K562 (cell line): ENCODE data around the gene IRF2. TPM values are rescaled to one million over a fixed set of nuclear protein-coding genes. Genes with fewer than 3 reads are reported as not detected.
A peak's percentile ranks its signal among the peaks of the same experiment; 100 is the strongest.

Experiments used
- ATAC-seq: fragments of 200-7000 bp; cut with Tn5 transposase; 3 replicates; pipeline ENCODE4 v1.9.1; 2020; ENCODE audit warnings: moderate library complexity
- BruUV-seq: library from RNA; stranded (reverse); fragments of 400-500 nt; replicated peaks from 2 replicates; lab custom pipeline; 2021; lab: Mats Ljungman, UMichigan
- CTCF ChIA-PET: fragments of 300-600 bp; formaldehyde crosslinking; extraction: SDS; loops from one replicate; lab custom pipeline; 2021; ENCODE audit warnings: low intra/inter-chr PET ratio; lab: Yijun Ruan, JAX
- POLR2A ChIA-PET: fragments of 300-600, 350-650 bp; sonication (Branson Sonifier 250); formaldehyde crosslinking; extraction: SDS; loops from one replicate; lab custom pipeline; 2021; ENCODE audit warnings: antibody characterized with exemption, inconsistent platforms; lab: Yijun Ruan, JAX
- DNase-seq, 4 experiments: peaks; one replicate each; pipeline versions ENCODE4 v3.0.0 to v3.0.0-alpha.2; 2011 to 2018; ENCODE audit warnings: low spot score in 3 of 4, mixed read lengths in 3 of 4; ENCODE audit errors: extremely low read depth in 1 of 4
- FAIRE-seq: peaks from 2 replicates; lab custom pipeline; 2011; peaks lifted over from hg19 to GRCh38; lab: Jason Lieb, UNC
- H2AFZ ChIP-seq: 2 replicates; pipeline ENCODE4 v1.6.0; 2011; ENCODE audit warnings: low read depth, low read length, control low read depth, inconsistent platforms
- H3K27ac ChIP-seq: fragments of 200-600 bp; 3 replicates; pipeline ENCODE4 v1.8.0; 2011; ENCODE audit warnings: low read depth, mild to moderate bottlenecking, control low read depth, inconsistent platforms, low read length, moderate library complexity, mixed read lengths; ENCODE audit errors: extremely low read depth
- H3K27me3 ChIP-seq, 2 experiments: fragments of 300-600 bp in 1 of 2; 2 replicates in 1 of 2; 3 replicates in 1 of 2; pipeline versions ENCODE4 v1.6.0 to v1.8.0; 2011; ENCODE audit warnings: inconsistent platforms in 2 of 2, low read length in 2 of 2, mild to moderate bottlenecking in 1 of 2, mixed read lengths in 1 of 2, moderate library complexity in 1 of 2; ENCODE audit not compliant: control insufficient read depth in 2 of 2, insufficient read depth in 2 of 2
- H3K36me3 ChIP-seq: fragments of 300-600 bp; 3 replicates; pipeline ENCODE4 v1.8.0; 2011; ENCODE audit warnings: mild to moderate bottlenecking, low read length, inconsistent platforms; ENCODE audit not compliant: control insufficient read depth, insufficient read depth
- H3K4me1 ChIP-seq, 2 experiments: fragments of 200-600 bp in 1 of 2; replicated peaks in 1 of 2; 2 replicates in 1 of 2; 3 replicates in 1 of 2; pipeline versions ENCODE4 v1.5.1 to v1.8.0; 2011; ENCODE audit warnings: inconsistent platforms in 2 of 2, low read length in 2 of 2, mild to moderate bottlenecking in 1 of 2, mixed read lengths in 1 of 2, moderate library complexity in 1 of 2; ENCODE audit not compliant: control insufficient read depth in 2 of 2, insufficient read depth in 2 of 2
- H3K4me2 ChIP-seq: 2 replicates; pipeline ENCODE4 v1.6.1; 2011; ENCODE audit warnings: low read length, control low read depth, inconsistent platforms, mixed read lengths; ENCODE audit not compliant: insufficient read depth
- H3K4me3 ChIP-seq: fragments of 200-600 bp; sonication (generic), shearing (Covaris generic); 2 replicates; pipeline ENCODE4 v1.5.1; 2016; ENCODE audit warnings: control low read depth, inconsistent platforms
- H3K79me2 ChIP-seq: fragments of 200-600 bp; 3 replicates; pipeline ENCODE4 v1.8.0; 2011; ENCODE audit warnings: low read length, inconsistent platforms; ENCODE audit not compliant: control insufficient read depth, insufficient read depth
- H3K9ac ChIP-seq, 2 experiments: 2 replicates each; pipeline versions ENCODE4 v1.6.0 to v1.6.1; 2011; ENCODE audit warnings: low read depth in 2 of 2, low read length in 2 of 2, control low read depth in 1 of 2, inconsistent platforms in 1 of 2, mild to moderate bottlenecking in 1 of 2, mixed read lengths in 1 of 2; ENCODE audit not compliant: insufficient read depth in 1 of 2
- H3K9me1 ChIP-seq: one replicate; pipeline ENCODE4 v1.6.0; 2011; ENCODE audit warnings: inconsistent platforms, mild to moderate bottlenecking, low read length, moderate library complexity; ENCODE audit not compliant: control insufficient read depth, insufficient read depth
- H3K9me3 ChIP-seq: replicated peaks from 2 replicates; pipeline ENCODE4 v1.5.1; 2011; ENCODE audit warnings: low read depth, low read length, inconsistent platforms; ENCODE audit not compliant: control insufficient read depth, insufficient read depth
- H4K20me1 ChIP-seq: replicated peaks from 2 replicates; pipeline ENCODE4 v1.6.1; 2011; ENCODE audit warnings: low read length, inconsistent platforms, mixed read lengths; ENCODE audit not compliant: control insufficient read depth, insufficient read depth
- NCOA4 ChIP-seq: fragments of 450-650 bp; IDR thresholded peaks from 2 replicates; pipeline ENCODE4 v1.6.1; 2018; ENCODE audit warnings: mild to moderate bottlenecking; ENCODE audit not compliant: partially characterized antibody
- NFE2 ChIP-seq: IDR thresholded peaks from 2 replicates; pipeline ENCODE4 v1.6.1; 2014; ENCODE audit warnings: antibody characterized with exemption, low read depth
- RFX5 ChIP-seq: IDR thresholded peaks from 2 replicates; pipeline ENCODE4 v1.6.1; 2011; ENCODE audit warnings: low read depth, mild to moderate bottlenecking, improper control_type of control experiment, low read length
- SLC30A9 ChIP-seq: fragments of 250-450 bp; sonication (Bioruptor Pico); IDR thresholded peaks from 2 replicates; pipeline ENCODE4 v1.8.0; 2022; ENCODE audit warnings: mild to moderate bottlenecking, moderate library complexity
- TAL1 ChIP-seq: fragments of 450-650 bp; IDR thresholded peaks from 2 replicates; pipeline ENCODE4 v1.6.1; 2016; ENCODE audit warnings: mild to moderate bottlenecking
- ZNF121 ChIP-seq: sonication (generic); formaldehyde crosslinking; conservative IDR thresholded peaks from 2 replicates; pipeline ENCODE4 v1.8.0; 2022; ENCODE audit warnings: missing genetic modification reagents
- WGBS: fragments of 100-300 bp; shearing (Covaris generic); methylation state at CpG from one replicate; pipeline ENCODE4 v1.1.6; 2016; ENCODE audit warnings: low coverage, mixed read lengths; ENCODE audit not compliant: insufficient coverage; ENCODE audit errors: missing lambda C conversion rate; 5-methylcytosine and 5-hydroxymethylcytosine counted together
- in situ Hi-C: fragments of 300-500 bp; cut with MboI; formaldehyde crosslinking; loops from 4 replicates; pipeline ENCODE4 v1.15.0; 2018; ENCODE audit warnings: inconsistent platforms, mixed read lengths
- intact Hi-C: fragments of 100-400 bp; cut with micrococcal nuclease; formaldehyde crosslinking; loops from 2 replicates; pipeline ENCODE4 v1.14.2; 2022
- polyA plus RNA-seq, 8 experiments: library from polyadenylated mRNA; depleted of rRNA in 4 of 8; stranded (reverse) in 5 of 8; unstranded in 3 of 8; fragments of >200 nt; fragmentation: Nextera tagmentation in 2 of 8; fragmentation: Illumina TruSeq in 1 of 8; extraction: Ambion mirVana in 2 of 8; extraction: Trizol in 1 of 8; gene quantifications; 2 replicates each; pipeline versions ENCODE4 v1.2.1 to v1.2.3, GENCODE V29; 2011 to 2014; ENCODE audit warnings: inconsistent platforms in 1 of 8, missing spikeins in 1 of 8
- total RNA-seq, 7 experiments: library from RNA; depleted of rRNA in 6 of 7; stranded (reverse); fragments of >200 nt in 6 of 7; fragmentation: Illumina TruSeq in 2 of 7; extraction: Trizol in 2 of 7; gene quantifications; 2 replicates each; pipeline versions ENCODE4 v1.2.1 to v1.2.3, GENCODE V29; 2011 to 2021; ENCODE audit warnings: low replicate concordance in 1 of 7
- TF ChIP-seq, protein P1 (sequence below), 2 experiments: fragments of 450-650 bp in 1 of 2; sonication (generic) in 1 of 2; formaldehyde crosslinking; conservative IDR thresholded peaks; 2 replicates each; pipeline versions ENCODE4 v1.4.0 to v1.8.1; 2020 to 2022; ENCODE audit warnings: mild to moderate bottlenecking in 1 of 2, missing genetic modification reagents in 1 of 2

Gene IRF2
- total and polyA plus RNA-seq, 9 of the 15 experiments (the other 6 are each of a cell fraction or from before 2014, with no cell fraction given) = 7.1 to 17.1 (median 11.3) TPM

DNA sequence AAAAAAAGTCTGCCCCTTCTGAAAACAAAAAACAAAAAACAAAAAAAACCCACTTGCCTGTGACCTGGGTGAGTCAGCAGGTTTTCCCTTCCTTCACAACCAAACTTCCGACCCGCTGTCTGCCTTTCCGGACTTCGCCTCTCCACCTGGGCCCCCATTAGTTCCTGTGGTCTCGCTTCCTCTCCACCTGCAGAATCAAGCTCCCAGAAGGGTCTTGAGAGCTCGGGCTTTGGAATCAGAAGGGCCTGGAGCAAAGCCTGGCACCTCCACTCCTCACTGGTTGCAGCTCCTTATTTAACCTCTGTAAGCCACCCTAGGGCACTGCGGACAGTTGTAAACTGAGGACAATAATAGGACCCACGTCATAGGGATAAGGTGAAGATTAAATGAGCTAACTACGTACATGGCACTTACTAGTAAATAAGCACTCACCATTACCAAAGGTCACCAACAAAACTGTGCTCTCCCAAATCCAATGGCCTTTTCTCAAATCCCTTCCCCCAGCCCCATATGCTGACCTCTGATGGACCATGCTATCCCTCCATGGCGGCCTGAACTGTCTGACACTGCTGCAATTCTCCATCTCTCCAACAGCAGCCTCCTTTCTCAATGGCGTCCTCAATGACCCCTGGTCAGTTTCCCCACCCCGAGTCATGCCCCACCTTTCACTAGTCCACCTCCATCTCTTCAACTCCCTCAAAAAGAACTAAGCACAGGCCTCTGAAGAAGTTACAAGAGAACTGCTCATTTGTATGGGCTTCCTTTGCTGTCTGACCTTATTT lies 64.2 kb downstream of the IRF2 start (continued):
- no peak for TF ChIP-seq SLC30A9 (CRISPR knock-in tag)
- TF ChIP-seq, protein P1, sequence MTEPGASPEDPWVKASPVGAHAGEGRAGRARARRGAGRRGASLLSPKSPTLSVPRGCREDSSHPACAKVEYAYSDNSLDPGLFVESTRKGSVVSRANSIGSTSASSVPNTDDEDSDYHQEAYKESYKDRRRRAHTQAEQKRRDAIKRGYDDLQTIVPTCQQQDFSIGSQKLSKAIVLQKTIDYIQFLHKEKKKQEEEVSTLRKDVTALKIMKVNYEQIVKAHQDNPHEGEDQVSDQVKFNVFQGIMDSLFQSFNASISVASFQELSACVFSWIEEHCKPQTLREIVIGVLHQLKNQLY (CRISPR knock-in tag; conservative IDR thresholded peaks at IDR 0.05) = no peak
- TF ChIP-seq TAL1 = no peak
- no peak for TF ChIP-seq RFX5
- peak; percentile 58 for TF ChIP-seq NFE2
- TF ChIP-seq, all 486 proteins: peak for 5

DNA sequence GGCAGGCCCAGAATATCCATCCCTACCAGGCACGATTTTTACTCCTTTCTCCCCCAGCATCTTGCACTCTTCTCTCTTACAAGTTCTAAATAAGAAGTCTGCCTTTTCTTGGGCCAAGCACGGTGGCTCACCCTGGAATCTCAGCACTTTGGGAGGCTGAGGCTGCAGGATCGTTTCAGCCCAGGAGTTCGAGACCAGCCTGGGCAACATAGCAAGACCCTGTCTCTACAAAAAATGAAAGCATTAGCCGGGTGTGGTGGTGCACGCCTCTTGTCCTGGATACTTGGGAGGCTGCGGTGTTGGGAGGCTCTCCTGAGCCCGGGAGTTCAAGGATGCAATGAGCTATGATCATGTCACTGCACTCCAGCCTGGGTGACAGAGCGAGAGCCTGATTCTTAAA lies 64.8 kb downstream of the IRF2 start:
- no peaks in the 10 kb centered on the region for H3K27me3 ChIP-seq
- no peak overlapping the region for H3K4me2 ChIP-seq
- H3K4me1 ChIP-seq = peaks cover 16 to 25% of the 10 kb centered on the region in 2 experiments; a peak in 3 of 5 replicates
- in situ Hi-C loops = no loop called here
- H3K27ac ChIP-seq = no peak overlapping the region
- no peak for FAIRE-seq
- H3K9me1 ChIP-seq = no peaks in the 10 kb centered on the region
- H3K4me3 ChIP-seq = no peak overlapping the region
- WGBS = 85% methylated on average over 9 of the region's 9 CpGs
- peak; percentile 24; the same call in 1 of the 2 replicates for TF ChIP-seq ZNF121 (CRISPR knock-in tag)
- no peak for TF ChIP-seq NCOA4
- TF ChIP-seq, all 486 proteins: peak for 1
- ChIA-PET POLR2A (interaction anchor here (0.6 to 1.0 kb wide), 3 partner anchors 10 to 1269 kb away, joined by 3 read pairs; no protein-coding TSS in a partner anchor), CTCF (no interaction called here)
- BruUV-seq = no TSS peak
- Histone ChIP-seq H2AFZ (no peak overlapping the region), H3K9ac (no peak overlapping the region), H3K36me3 (peaks cover 11% of the 10 kb centered on the region; the same call in 2 of the 3 replicates), H4K20me1 (no peaks in the 10 kb centered on the region), H3K9me3 (no peaks in the 10 kb centered on the region), H3K79me2 (no peaks in the 10 kb centered on the region)
- DNase-seq (no peak), ATAC-seq (no peak)
- intact Hi-C loops = no loop called here
